Coronary artery (tissue), 2 donors: ENCODE measurements around the gene OR6B3.

ENCODE experiments used
- DNase-seq: peaks from one replicate; pipeline ENCODE4 v3.0.0-alpha.2; 2017; ENCODE audit warnings: low spot score
- H3K27ac ChIP-seq, 2 donors: fragments of 200-600 bp; sonication (generic); one replicate each; pipeline ENCODE4 v1.5.1; 2016 to 2019
- H3K4me3 ChIP-seq: fragments of 200-600 bp; sonication (generic); 2 replicates; pipeline ENCODE4 v1.5.1; 2016; ENCODE audit warnings: mild to moderate bottlenecking, moderate library complexity
- TF ChIP-seq, protein P1 (sequence below): fragments of 200-600 bp; sonication (generic); IDR thresholded peaks from one replicate; pipeline ENCODE4 v1.5.1; 2019; ENCODE audit warnings: antibody characterized with exemption

OR6B3 gene

DNA sequence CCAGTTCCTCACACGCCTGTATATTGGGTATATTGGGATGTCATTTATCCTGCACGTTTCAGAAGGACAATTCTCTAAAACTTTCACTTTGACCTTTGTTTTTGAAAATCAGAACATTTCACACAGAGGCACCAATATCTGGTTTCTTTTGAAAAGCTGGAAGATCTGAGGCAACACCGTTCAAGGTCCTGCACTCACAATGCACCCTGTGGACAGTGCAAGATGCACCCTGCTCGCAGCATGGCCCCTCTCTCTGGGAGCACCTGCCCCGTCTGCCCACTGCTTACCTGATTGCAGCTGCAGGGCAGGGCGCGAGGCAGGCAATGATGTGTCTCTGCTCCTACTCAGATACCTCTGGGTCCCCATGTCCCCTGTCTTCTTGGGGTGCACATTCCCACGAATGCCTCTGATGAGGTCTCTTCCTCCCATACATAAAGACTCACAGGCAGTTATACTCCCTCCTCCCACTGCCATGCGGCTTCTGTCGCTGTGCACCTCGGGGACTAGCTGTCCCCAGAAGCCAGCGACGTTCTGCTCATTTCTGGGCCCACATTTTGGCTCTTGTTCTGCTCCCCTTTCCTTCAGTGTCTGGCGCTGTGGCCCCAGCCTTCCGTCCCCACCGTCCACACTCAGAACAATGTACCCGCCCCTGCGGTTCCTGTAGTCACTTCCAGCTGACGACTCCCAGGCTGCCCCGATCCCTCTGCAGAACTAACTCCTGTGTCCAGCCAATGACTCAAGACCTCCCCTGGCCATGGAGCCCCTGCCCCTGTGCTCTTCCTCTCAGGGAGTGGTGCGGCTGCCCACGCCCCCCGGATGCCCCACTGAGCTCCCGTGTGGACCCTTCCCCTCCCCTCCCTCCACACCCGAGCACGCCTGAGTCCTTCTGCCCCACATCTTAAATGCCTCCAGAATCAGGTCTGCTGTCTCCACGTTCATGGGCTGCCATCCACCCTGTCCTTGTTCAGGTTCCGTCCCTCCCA, at the start of gene OR6B3:
Gene OR6B3 (minus strand): TSS at position 349 of the 983 bp plus-strand sequence.
- Histone ChIP-seq H3K4me3 (no peak within 1 kb of the TSS), H3K27ac (no peak within 1 kb of the TSS)
- TF ChIP-seq, protein P1, sequence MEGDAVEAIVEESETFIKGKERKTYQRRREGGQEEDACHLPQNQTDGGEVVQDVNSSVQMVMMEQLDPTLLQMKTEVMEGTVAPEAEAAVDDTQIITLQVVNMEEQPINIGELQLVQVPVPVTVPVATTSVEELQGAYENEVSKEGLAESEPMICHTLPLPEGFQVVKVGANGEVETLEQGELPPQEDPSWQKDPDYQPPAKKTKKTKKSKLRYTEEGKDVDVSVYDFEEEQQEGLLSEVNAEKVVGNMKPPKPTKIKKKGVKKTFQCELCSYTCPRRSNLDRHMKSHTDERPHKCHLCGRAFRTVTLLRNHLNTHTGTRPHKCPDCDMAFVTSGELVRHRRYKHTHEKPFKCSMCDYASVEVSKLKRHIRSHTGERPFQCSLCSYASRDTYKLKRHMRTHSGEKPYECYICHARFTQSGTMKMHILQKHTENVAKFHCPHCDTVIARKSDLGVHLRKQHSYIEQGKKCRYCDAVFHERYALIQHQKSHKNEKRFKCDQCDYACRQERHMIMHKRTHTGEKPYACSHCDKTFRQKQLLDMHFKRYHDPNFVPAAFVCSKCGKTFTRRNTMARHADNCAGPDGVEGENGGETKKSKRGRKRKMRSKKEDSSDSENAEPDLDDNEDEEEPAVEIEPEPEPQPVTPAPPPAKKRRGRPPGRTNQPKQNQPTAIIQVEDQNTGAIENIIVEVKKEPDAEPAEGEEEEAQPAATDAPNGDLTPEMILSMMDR = no peak
- DNase-seq = no peak

DNA sequence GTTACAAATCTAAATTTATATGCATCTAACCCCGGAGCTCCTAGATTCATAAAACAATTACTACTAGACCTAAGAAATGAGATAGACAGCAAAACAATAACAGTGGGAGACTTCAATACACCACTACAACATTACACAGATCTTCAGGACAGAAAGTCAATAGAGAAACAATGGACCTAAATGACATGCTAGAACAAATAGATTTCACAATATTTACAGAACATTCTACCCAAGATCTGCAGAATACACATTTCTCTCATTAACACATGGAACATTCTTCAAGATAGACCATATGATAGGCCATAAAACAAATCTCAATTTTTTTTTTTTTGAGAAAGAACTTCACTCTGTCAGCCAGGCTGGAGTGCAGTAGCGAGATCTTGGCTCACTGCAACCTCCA, 45.0 kb upstream of the OR6B3 start:
- TF ChIP-seq, protein P1 = no peak
- no peak for DNase-seq
- H3K27ac ChIP-seq = no peak overlapping the region
- H3K4me3 ChIP-seq = no peak overlapping the region

DNA sequence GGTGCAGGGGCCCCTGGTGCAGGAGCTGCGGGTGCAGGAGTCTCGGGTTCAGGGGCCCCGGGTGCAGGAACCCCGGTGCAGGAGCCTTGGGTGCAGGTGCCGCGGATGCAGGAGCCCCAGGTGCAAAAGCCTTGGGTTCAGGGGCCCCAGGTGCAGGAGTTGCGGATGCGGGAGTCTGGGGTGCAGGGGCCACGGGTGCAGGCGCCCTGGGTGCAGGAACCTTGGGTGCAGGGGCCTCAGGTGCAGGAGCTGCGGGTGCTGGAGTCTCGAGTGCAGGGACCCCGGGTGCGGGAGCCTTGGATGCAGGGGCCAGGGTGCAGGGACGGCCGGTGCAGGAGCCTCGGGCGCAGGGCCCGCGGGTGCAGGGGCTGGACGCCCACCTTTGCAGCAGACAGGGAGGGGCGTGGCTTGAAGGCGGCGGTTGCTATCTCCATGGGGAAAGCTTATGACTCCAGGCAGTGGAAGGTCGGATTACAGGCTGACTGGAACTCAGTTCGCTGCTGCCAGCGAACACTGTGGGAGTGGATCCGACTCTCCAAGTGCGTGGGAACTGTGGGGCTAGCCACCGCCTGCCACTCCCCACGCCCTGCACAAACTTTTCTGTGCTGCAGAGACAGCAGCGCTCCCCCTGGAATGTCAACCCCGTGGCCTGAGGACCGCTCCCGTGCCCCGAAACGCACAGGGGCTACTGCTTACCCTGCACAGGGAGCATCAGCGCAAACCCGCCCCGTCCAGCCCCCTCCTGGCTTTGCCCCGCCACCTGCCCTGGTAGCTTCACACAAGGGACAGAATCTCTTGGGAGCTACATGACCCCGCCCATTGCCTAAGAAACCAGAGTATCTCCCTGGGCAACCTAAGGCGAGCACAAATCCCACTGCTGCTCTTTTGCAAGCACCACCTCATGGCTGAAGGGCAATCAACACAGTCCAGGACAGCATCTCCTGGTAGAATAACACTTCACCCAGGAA, 42.5 kb upstream of the OR6B3 start:
- TF ChIP-seq, protein P1 = no peak
- no peak for DNase-seq
- Histone ChIP-seq H3K27ac (no peak overlapping the region), H3K4me3 (no peak overlapping the region)

DNA sequence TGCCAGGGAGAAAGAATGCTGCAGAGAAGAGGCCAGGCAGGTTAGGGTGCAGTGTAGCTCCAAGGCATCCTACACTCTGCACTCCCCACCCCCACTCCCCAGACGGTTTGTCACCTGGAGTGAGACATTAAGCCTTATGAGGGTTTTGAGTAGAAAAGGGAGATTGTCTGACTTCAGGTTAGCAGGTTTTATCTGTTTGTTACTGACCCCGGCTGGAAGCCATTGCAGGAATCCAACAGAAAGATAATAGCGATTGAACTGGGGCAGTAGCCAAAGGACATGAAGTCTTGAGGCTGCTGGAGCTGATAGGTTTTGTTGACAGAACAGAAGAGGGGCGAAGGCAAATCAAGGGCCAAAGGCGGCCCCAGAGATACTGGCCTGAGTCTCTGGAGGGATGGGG, 36.0 kb upstream of the OR6B3 start:
- H3K27ac ChIP-seq = no peak overlapping the region
- TF ChIP-seq, protein P1 = no peak
- DNase-seq = no peak
- H3K4me3 ChIP-seq = no peak overlapping the region

DNA sequence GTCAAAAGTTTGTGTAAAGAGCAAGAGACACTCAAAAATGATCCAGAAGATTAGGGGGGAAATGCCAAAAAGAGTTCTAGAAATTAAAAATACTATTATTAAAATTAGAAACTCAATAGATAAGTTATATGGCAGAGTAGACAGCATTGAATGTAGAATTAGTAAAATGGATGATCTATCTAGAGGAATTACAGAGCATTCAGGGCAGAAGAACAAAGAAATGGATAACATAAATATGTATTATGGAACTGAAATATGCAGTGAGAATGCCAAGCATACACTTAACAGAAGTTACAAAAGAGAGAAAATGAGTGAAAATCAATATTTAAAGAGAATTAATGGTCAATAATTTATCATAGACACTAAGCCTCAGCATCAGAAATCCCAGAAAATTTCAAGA, 33.2 kb upstream of the OR6B3 start:
- TF ChIP-seq, protein P1 = no peak
- no peak for DNase-seq
- no peak overlapping the region for H3K27ac ChIP-seq
- H3K4me3 ChIP-seq = no peak overlapping the region

DNA sequence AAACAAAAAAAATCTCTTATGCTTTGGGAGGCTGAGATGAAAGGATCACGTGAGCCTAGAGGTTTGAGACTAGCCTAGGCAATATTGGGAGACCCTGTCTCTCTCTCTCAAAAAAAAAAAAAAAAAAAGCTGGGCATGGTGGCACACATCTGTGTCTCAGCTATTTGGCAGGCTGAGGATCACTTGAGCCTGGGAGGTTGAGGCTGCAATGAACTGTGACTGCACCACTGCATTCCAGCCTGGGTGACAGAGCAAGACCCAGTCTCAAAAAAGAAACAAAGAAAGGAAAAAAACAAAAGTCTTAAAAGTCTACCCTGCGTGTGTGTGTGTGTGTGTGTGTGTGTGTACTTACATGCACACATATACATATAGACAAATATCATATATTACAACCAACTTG, 25.3 kb upstream of the OR6B3 start:
- Histone ChIP-seq H3K4me3 (no peak overlapping the region), H3K27ac (no peak overlapping the region)
- TF ChIP-seq, protein P1 = no peak
- DNase-seq = no peak
